IMR-90 (cell line): ENCODE data around the gene C15orf39. TPM values are rescaled to one million over a fixed set of nuclear protein-coding genes. Genes with fewer than 3 reads are reported as not detected.

ENCODE experiments used
- ATAC-seq: fragments of 200-7000 bp; cut with Tn5 transposase; 2 replicates; pipeline ENCODE4 v1.9.1; 2020; ENCODE audit warnings: low read depth, mild to moderate bottlenecking, moderate library complexity
- BruUV-seq: library from RNA; stranded (reverse); fragments of 400-500 nt; replicated peaks from 2 replicates; lab custom pipeline; 2021; lab: Mats Ljungman, UMichigan
- CTCF ChIA-PET: fragments of 300-600 bp; formaldehyde crosslinking; extraction: SDS; loops from one replicate; lab custom pipeline; 2021; ENCODE audit warnings: antibody characterized with exemption; lab: Yijun Ruan, JAX
- POLR2A ChIA-PET: fragments of 300-600 bp; sonication (Branson Sonifier 250); formaldehyde crosslinking; loops from one replicate; lab custom pipeline; 2022; ENCODE audit warnings: antibody characterized with exemption; ENCODE audit not compliant: unreplicated experiment; lab: Charles Lee
- DNase-seq: peaks from one replicate; pipeline ENCODE4 v3.0.0; 2013
- H2AFZ ChIP-seq: replicated peaks from 2 replicates; pipeline ENCODE3; 2013; ENCODE audit warnings: low read length, mild to moderate bottlenecking; ENCODE audit not compliant: poor library complexity
- H2AK5ac ChIP-seq: 2 replicates; pipeline ENCODE4 v1.6.1; 2013; ENCODE audit warnings: low read depth, low read length, inconsistent platforms
- H2AK9ac ChIP-seq: replicated peaks from 2 replicates; pipeline ENCODE3; 2013; ENCODE audit warnings: mild to moderate bottlenecking, low read depth, low read length, moderate library complexity; ENCODE audit not compliant: poor library complexity
- H2BK120ac ChIP-seq: 2 replicates; pipeline ENCODE4 v1.6.1; 2013; ENCODE audit warnings: low read depth, low read length, inconsistent platforms
- H2BK15ac ChIP-seq: 3 replicates; pipeline ENCODE4 v1.6.1; 2013; ENCODE audit warnings: low read depth, low read length, inconsistent platforms
- H2BK20ac ChIP-seq: 2 replicates; pipeline ENCODE4 v1.6.1; 2013; ENCODE audit warnings: low read depth, mild to moderate bottlenecking, inconsistent platforms, low read length, moderate library complexity
- H2BK5ac ChIP-seq: 2 replicates; pipeline ENCODE4 v1.6.1; 2013; ENCODE audit warnings: mild to moderate bottlenecking, low read depth, low read length, inconsistent platforms; ENCODE audit not compliant: poor library complexity, severe bottlenecking
- H3K14ac ChIP-seq: replicated peaks from 2 replicates; pipeline ENCODE4 v1.6.1; 2013; ENCODE audit warnings: low read depth, low read length, inconsistent platforms
- H3K18ac ChIP-seq: 2 replicates; pipeline ENCODE4 v1.6.1; 2013; ENCODE audit warnings: low read depth, low read length, control low read depth
- H3K23ac ChIP-seq: 2 replicates; pipeline ENCODE4 v1.6.1; 2013; ENCODE audit warnings: low read depth, low read length, inconsistent platforms
- H3K27ac ChIP-seq: 2 replicates; pipeline ENCODE4 v1.5.1; 2013; ENCODE audit warnings: mild to moderate bottlenecking, control low read depth, low read length; ENCODE audit not compliant: insufficient read depth
- H3K27me3 ChIP-seq: 2 replicates; pipeline ENCODE4 v1.6.1; 2013; ENCODE audit warnings: low read length; ENCODE audit not compliant: control insufficient read depth, insufficient read depth
- H3K36me3 ChIP-seq: 2 replicates; pipeline ENCODE4 v1.6.1; 2013; ENCODE audit warnings: low read length, mixed read lengths; ENCODE audit not compliant: control insufficient read depth, insufficient read depth
- H3K4ac ChIP-seq: 2 replicates; pipeline ENCODE4 v1.6.1; 2013; ENCODE audit warnings: low read depth, low read length, inconsistent platforms
- H3K4me1 ChIP-seq: 2 replicates; pipeline ENCODE4 v1.6.1; 2013; ENCODE audit warnings: low read length, mixed read lengths; ENCODE audit not compliant: control insufficient read depth, insufficient read depth
- H3K4me2 ChIP-seq: 2 replicates; pipeline ENCODE4 v1.6.1; 2013; ENCODE audit warnings: low read depth, mild to moderate bottlenecking, control low read depth, low read length, moderate library complexity
- H3K4me3 ChIP-seq: 2 replicates; pipeline ENCODE4 v1.5.1; 2013; ENCODE audit warnings: low read depth, mild to moderate bottlenecking, control low read depth, low read length, moderate library complexity; ENCODE audit not compliant: insufficient read depth
- H3K56ac ChIP-seq: 2 replicates; pipeline ENCODE4 v1.6.1; 2013; ENCODE audit warnings: low read length, inconsistent platforms; ENCODE audit not compliant: insufficient read depth; ENCODE audit errors: extremely low read depth
- H3K79me1 ChIP-seq, 2 experiments: 2 replicates each; pipeline ENCODE4 v1.6.1; 2013; ENCODE audit warnings: low read length in 2 of 2, inconsistent platforms in 1 of 2, low read depth in 1 of 2
- H3K9ac ChIP-seq: 2 replicates; pipeline ENCODE4 v1.6.1; 2013; ENCODE audit warnings: low read depth, low read length, control low read depth
- H3K9me1 ChIP-seq: 2 replicates; pipeline ENCODE4 v1.6.1; 2013; ENCODE audit warnings: low read length, inconsistent platforms; ENCODE audit not compliant: insufficient read depth
- H3K9me3 ChIP-seq: 2 replicates; pipeline ENCODE4 v1.6.1; 2013; ENCODE audit warnings: low read length; ENCODE audit not compliant: control insufficient read depth, insufficient read depth
- H4K20me1 ChIP-seq: 2 replicates; pipeline ENCODE4 v1.6.1; 2013; ENCODE audit warnings: low read length, inconsistent platforms; ENCODE audit not compliant: insufficient read depth
- H4K5ac ChIP-seq: 2 replicates; pipeline ENCODE4 v1.6.1; 2013; ENCODE audit warnings: mild to moderate bottlenecking, low read depth, low read length, control low read depth
- H4K8ac ChIP-seq, 2 experiments: 2 replicates each; pipeline ENCODE4 v1.6.1; 2013; ENCODE audit warnings: low read depth in 2 of 2, low read length in 2 of 2, control low read depth in 1 of 2, inconsistent platforms in 1 of 2
- H4K91ac ChIP-seq: 2 replicates; pipeline ENCODE4 v1.6.1; 2013; ENCODE audit warnings: low read depth, low read length, inconsistent platforms; ENCODE audit not compliant: insufficient read depth
- CEBPB ChIP-seq: IDR thresholded peaks from 2 replicates; pipeline ENCODE4 v1.6.1; 2012; ENCODE audit warnings: low read depth, low read length, improper control_type of control experiment
- ELK1 ChIP-seq: fragments of 150-350 bp; IDR thresholded peaks from 2 replicates; pipeline ENCODE4 v1.6.1; 2016; ENCODE audit warnings: low read depth, mild to moderate bottlenecking, low read length, moderate library complexity, borderline replicate concordance
- FOS ChIP-seq: fragments of 150-350 bp; IDR thresholded peaks from 2 replicates; pipeline ENCODE4 v1.6.1; 2016; ENCODE audit warnings: low read depth, low read length
- MAFK ChIP-seq: IDR thresholded peaks from 2 replicates; pipeline ENCODE4 v1.6.1; 2012; ENCODE audit warnings: low read depth, low read length, improper control_type of control experiment
- MAZ ChIP-seq: IDR thresholded peaks from 2 replicates; pipeline ENCODE4 v1.6.1; 2012; ENCODE audit warnings: low read depth, mild to moderate bottlenecking, low read length, improper control_type of control experiment, moderate library complexity, borderline replicate concordance
- MXI1 ChIP-seq: IDR thresholded peaks from 2 replicates; pipeline ENCODE4 v1.6.1; 2012; ENCODE audit warnings: low read depth, mild to moderate bottlenecking, low read length, moderate library complexity, borderline replicate concordance
- NFE2L2 ChIP-seq: fragments of 150-350 bp; IDR thresholded peaks from 2 replicates; pipeline ENCODE4 v1.6.1; 2016; ENCODE audit warnings: low read depth, mild to moderate bottlenecking, low read length
- POLR2A ChIP-seq: IDR thresholded peaks from 2 replicates; pipeline ENCODE4 v1.6.1; 2012; ENCODE audit warnings: mild to moderate bottlenecking, low read depth, low read length
- RCOR1 ChIP-seq: IDR thresholded peaks from 2 replicates; pipeline ENCODE4 v1.6.1; 2012; ENCODE audit warnings: mild to moderate bottlenecking, low read length, improper control_type of control experiment; ENCODE audit not compliant: insufficient replicate concordance
- SMC3 ChIP-seq: fragments of 150-350 bp; IDR thresholded peaks from 2 replicates; pipeline ENCODE4 v1.6.1; 2016; ENCODE audit warnings: low read depth, mild to moderate bottlenecking, antibody characterized with exemption, low read length, moderate library complexity
- WGBS, 2 experiments: methylation state at CpG; one replicate each; pipeline versions ENCODE4 v1.1.5 to v1.1.7; 2013; ENCODE audit warnings: missing lambda C conversion rate in 2 of 2; ENCODE audit not compliant: insufficient read length in 1 of 2; ENCODE audit errors: extremely low coverage in 2 of 2; 5-methylcytosine and 5-hydroxymethylcytosine counted together
- dilution Hi-C: fragments of 300-500 bp; cut with HindIII; formaldehyde crosslinking; loops from one replicate; pipeline ENCODE4 v1.14.3; 2018; ENCODE audit warnings: low sequenced_read_pairs; ENCODE audit not compliant: unreplicated experiment
- in situ Hi-C: fragments of 300-500 bp; cut with MboI; formaldehyde crosslinking; loops from 3 replicates; pipeline ENCODE4 v1.14.3; 2019; ENCODE audit warnings: low sequenced_read_pairs, inconsistent platforms, mixed read lengths
- intact Hi-C: fragments of 100-400 bp; cut with micrococcal nuclease; formaldehyde crosslinking; loops from 2 replicates; pipeline ENCODE4 v1.10.0; 2022
- polyA plus RNA-seq, 3 experiments: library from polyadenylated mRNA; depleted of rRNA; stranded (reverse); fragments of >200 nt; gene quantifications; 2 replicates each; pipeline ENCODE4 v1.2.3, GENCODE V29; 2012; ENCODE audit warnings: low replicate concordance in 1 of 3
- total RNA-seq: library from RNA; depleted of rRNA; stranded (reverse); fragments of >200 nt; gene quantifications from 2 replicates; pipeline ENCODE4 v1.2.3, GENCODE V29; 2012
- TF ChIP-seq, protein P1 (sequence below): fragments of 150-350 bp; IDR thresholded peaks from 2 replicates; pipeline ENCODE4 v1.6.1; 2017; ENCODE audit warnings: mild to moderate bottlenecking, antibody characterized with exemption, low read length, low read depth

The C15orf39 gene
- total and polyA plus RNA-seq, 2 of the 4 experiments (the other 2 are of a cell fraction): 1.3 to 5.7 TPM

- no peak overlapping the region for H4K8ac ChIP-seq
- no peak overlapping the region for H3K56ac ChIP-seq
- no peak overlapping the region for H4K5ac ChIP-seq
- peaks cover under 1% of the 10 kb centered on the region; the same call in 1 of the 2 replicates for H3K27me3 ChIP-seq
- no peak overlapping the region for H3K14ac ChIP-seq
- no peak overlapping the region for H2AK5ac ChIP-seq
- H2BK120ac ChIP-seq: no peak overlapping the region
- in situ Hi-C loops (no loop called here), intact Hi-C loops (no loop called here), dilution Hi-C loops (no loop called here)
- no peak overlapping the region for H2AK9ac ChIP-seq
- no peak overlapping the region for H3K18ac ChIP-seq
- peaks cover 2% of the 10 kb centered on the region; the same call in 1 of the 2 replicates for H3K9me3 ChIP-seq
- no peak overlapping the region for H2AFZ ChIP-seq
- no peaks in the 10 kb centered on the region for H3K79me1 ChIP-seq
- POLR2A ChIA-PET: no interaction called here
- no peaks in the 10 kb centered on the region for H3K36me3 ChIP-seq
- H2BK20ac ChIP-seq: no peak overlapping the region
- no peak for TF ChIP-seq CEBPB
- TF ChIP-seq, protein P1, sequence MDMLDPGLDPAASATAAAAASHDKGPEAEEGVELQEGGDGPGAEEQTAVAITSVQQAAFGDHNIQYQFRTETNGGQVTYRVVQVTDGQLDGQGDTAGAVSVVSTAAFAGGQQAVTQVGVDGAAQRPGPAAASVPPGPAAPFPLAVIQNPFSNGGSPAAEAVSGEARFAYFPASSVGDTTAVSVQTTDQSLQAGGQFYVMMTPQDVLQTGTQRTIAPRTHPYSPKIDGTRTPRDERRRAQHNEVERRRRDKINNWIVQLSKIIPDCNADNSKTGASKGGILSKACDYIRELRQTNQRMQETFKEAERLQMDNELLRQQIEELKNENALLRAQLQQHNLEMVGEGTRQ: no peak
- TF ChIP-seq FOS: no peak
- TF ChIP-seq RCOR1: no peak
- no peak for TF ChIP-seq NFE2L2
- TF ChIP-seq SMC3: no peak
- TF ChIP-seq MXI1: no peak
- no peak for TF ChIP-seq MAFK
- TF ChIP-seq POLR2A: no peak
- TF ChIP-seq ELK1: no peak
- TF ChIP-seq MAZ: no peak
- peak; percentile 36 for DNase-seq
- no TSS peak for BruUV-seq
- H2BK15ac ChIP-seq: no peak overlapping the region
- H3K27ac ChIP-seq: no peak overlapping the region
- no peak overlapping the region for H4K91ac ChIP-seq
- no peaks in the 10 kb centered on the region for H3K9me1 ChIP-seq
- WGBS, 2 experiments: 20% methylated on average over 1 of the region's 4 CpGs; no CpG with 5 or more reads in 1 of the 2 experiments
- H2BK5ac ChIP-seq: no peak overlapping the region
- no peak overlapping the region for H3K4me2 ChIP-seq
- ATAC-seq: no peak
- H3K23ac ChIP-seq: no peak overlapping the region
- no peak overlapping the region for H3K4me3 ChIP-seq
- H3K4ac ChIP-seq: no peak overlapping the region
- CTCF ChIA-PET: no interaction called here
- H3K4me1 ChIP-seq: no peaks in the 10 kb centered on the region
- no peaks in the 10 kb centered on the region for H4K20me1 ChIP-seq
- H3K9ac ChIP-seq: no peak overlapping the region
Measured at GRCh38 chr15:75153087-75153486, 48.6 kb upstream of the C15orf39 start.
